ENCODE measurements around the gene ZNF593OS. TPM values are rescaled to one million over a fixed set of nuclear protein-coding genes. Genes with fewer than 3 reads are reported as not detected.

Gene ZNF593OS
- total and polyA plus RNA-seq, 10 donors = 0.26 to 0.43 (median 0.26) TPM; not detected in 7

DNA sequence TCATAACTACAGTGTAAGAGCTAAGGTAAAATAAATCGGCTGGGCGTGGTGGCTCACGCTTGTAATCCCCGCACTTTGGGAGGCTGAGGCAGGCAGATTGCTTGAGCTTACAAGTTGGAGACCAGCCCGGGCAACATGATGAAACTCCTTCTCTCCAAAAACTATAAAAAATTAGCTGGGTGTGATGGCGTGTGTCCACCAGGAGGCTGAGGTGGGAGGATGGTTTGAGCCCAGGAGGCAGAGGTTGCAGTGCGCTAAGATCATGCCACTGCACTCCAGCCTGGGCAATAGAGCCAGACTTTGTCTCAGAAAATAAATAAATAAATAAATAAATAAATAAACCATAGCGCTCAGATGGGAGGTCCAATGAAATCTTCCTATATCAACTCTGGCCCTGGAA lies 29.5 kb downstream of the ZNF593OS start:
- Histone ChIP-seq H3K4me3 (no peak overlapping the region), H3K9me3 (no peaks in the 10 kb centered on the region), H3K4me1 (peaks cover 2 to 21% (median 6%) of the 10 kb centered on the region in 6 donors), H3K36me3 (no peaks in the 10 kb centered on the region), H3K27ac (no peak overlapping the region), H3K27me3 (replicated peaks in 1 of 7) (peaks cover 0 to 4% (median 0%) of the 10 kb centered on the region in 7 donors)
- 86 to 93% (median 88%) methylated on average over 8 of the region's 8 CpGs for WGBS, 5 donors
- DNase-seq = no peak
- intact Hi-C loops (cut with DNase I; ENCODE audit: low total_unique reads) = loop anchor here (10.0 kb wide), 1 partner anchor 107 kb away; no protein-coding TSS in a partner anchor
- TF ChIP-seq POLR2AphosphoS5 (IDR thresholded peaks at IDR 0.05) (no peak), POLR2A (IDR thresholded peaks at IDR 0.05) (no peak)
- TF ChIP-seq, protein P1, sequence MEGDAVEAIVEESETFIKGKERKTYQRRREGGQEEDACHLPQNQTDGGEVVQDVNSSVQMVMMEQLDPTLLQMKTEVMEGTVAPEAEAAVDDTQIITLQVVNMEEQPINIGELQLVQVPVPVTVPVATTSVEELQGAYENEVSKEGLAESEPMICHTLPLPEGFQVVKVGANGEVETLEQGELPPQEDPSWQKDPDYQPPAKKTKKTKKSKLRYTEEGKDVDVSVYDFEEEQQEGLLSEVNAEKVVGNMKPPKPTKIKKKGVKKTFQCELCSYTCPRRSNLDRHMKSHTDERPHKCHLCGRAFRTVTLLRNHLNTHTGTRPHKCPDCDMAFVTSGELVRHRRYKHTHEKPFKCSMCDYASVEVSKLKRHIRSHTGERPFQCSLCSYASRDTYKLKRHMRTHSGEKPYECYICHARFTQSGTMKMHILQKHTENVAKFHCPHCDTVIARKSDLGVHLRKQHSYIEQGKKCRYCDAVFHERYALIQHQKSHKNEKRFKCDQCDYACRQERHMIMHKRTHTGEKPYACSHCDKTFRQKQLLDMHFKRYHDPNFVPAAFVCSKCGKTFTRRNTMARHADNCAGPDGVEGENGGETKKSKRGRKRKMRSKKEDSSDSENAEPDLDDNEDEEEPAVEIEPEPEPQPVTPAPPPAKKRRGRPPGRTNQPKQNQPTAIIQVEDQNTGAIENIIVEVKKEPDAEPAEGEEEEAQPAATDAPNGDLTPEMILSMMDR (IDR thresholded peaks at IDR 0.05 in 8 of 11, conservative IDR thresholded peaks at IDR 0.05 in 3 of 11) = no peak

DNA sequence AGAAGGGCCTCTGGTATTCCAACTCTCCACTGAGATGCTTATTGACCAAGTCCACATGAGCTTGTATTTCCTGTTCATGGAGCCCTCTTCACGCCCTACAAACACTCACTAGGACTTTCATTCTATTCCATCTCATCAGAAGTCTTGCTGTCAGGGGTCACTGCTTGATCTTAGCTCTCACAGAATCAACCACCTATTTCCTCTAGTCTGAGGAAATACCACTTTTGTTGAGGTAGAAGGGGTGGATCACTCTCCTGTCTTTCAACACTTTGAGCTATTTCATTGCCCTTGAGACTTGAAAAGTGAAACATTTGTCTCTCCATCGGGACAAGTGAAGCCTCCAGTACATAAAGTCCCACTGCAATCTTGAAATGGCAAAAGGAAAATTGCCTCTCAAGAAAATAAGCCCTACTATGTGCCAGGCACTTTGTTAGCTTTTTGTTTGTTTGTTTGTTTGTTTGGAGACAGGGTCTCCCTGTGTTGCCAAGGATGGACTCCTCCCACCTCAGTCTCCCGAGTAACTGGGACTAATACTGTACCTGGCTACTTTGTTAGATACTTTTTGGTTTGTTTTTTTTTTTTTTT lies 32.6 kb downstream of the ZNF593OS start:
- DNase-seq = no peak

DNA sequence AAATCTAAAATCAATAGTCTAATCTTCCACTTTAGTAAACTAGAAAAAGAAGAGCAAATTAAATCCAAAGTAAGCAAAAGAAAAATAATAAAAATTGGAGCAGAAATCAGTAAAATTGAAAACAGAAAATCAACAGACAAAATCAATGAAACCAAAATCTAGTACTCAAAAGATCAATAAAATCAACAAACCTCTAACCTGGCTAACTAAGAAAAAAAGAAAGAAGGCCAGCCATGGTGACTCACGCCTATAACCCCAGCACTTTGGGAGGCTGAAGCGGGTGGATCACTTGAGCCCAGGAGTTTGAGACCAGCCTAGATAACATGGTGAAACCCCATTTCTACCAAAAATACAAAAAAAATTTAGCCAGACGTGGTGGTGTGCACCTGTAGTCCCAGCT lies 37.2 kb downstream of the ZNF593OS start:
- Histone ChIP-seq H3K27me3 (replicated peaks in 1 of 7) (no peaks in the 10 kb centered on the region), H3K4me3 (no peak overlapping the region), H3K9me3 (peaks cover 0 to 10% (median 0%) of the 10 kb centered on the region in 8 donors), H3K36me3 (no peaks in the 10 kb centered on the region), H3K4me1 (peaks cover 0 to 6% (median 0%) of the 10 kb centered on the region in 6 donors), H3K27ac (no peak overlapping the region)
- WGBS, 5 donors = 90 to 100% (median 93%) methylated on average over 3 of the region's 3 CpGs
- intact Hi-C loops (cut with DNase I; ENCODE audit: low total_unique reads) = no loop called here
- no peak for DNase-seq
- TF ChIP-seq, protein P1 (IDR thresholded peaks at IDR 0.05 in 8 of 11, conservative IDR thresholded peaks at IDR 0.05 in 3 of 11) = no peak

More for the DNA sequence above, 32.6 kb downstream of the ZNF593OS start:
- no peak for TF ChIP-seq POLR2AphosphoS5 (IDR thresholded peaks at IDR 0.05)
- Histone ChIP-seq H3K4me3 (no peak overlapping the region), H3K27ac (no peak overlapping the region), H3K9me3 (peaks cover 0 to 10% (median 0%) of the 10 kb centered on the region in 8 donors), H3K4me1 (peaks cover 0 to 12% (median 0%) of the 10 kb centered on the region in 6 donors), H3K36me3 (no peaks in the 10 kb centered on the region), H3K27me3 (replicated peaks in 1 of 7) (no peaks in the 10 kb centered on the region)
- WGBS, 5 donors = 53 to 65% (median 61%) methylated on average over 3 of the region's 3 CpGs
- intact Hi-C loops (cut with DNase I; ENCODE audit: low total_unique reads) = no loop called here

DNA sequence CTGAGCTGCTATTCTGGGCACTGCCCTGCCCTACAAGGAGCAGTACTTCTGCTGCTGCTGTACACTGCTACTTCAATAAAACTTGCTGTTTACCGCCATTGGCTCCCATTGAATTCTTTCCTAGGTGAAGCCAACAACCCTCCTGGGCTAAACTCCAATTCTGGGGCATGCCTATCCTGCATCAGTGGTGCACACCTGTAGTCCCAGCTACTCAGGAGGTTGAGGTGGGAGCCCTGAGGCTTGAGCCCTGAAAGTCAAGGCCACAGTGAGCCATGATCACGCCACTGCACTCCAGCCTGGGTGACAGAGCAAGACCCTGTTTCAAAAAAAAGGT lies 38.8 kb downstream of the ZNF593OS start:
- 94 to 100% (median 95%) methylated on average over 2 of the region's 2 CpGs for WGBS, 5 donors
- Histone ChIP-seq H3K27ac (no peak overlapping the region), H3K4me1 (peaks cover 0 to 8% (median 2%) of the 10 kb centered on the region in 6 donors), H3K36me3 (no peaks in the 10 kb centered on the region), H3K27me3 (replicated peaks in 1 of 7) (no peaks in the 10 kb centered on the region), H3K4me3 (no peak overlapping the region), H3K9me3 (peaks cover 0 to 10% (median 0%) of the 10 kb centered on the region in 8 donors)
- no peak for DNase-seq
- no peak for TF ChIP-seq POLR2A (IDR thresholded peaks at IDR 0.05)
- TF ChIP-seq, protein P1 (IDR thresholded peaks at IDR 0.05 in 8 of 11, conservative IDR thresholded peaks at IDR 0.05 in 3 of 11) = no peak
- no peak for TF ChIP-seq POLR2AphosphoS5 (IDR thresholded peaks at IDR 0.05)
- intact Hi-C loops (cut with DNase I; ENCODE audit: low total_unique reads) = no loop called here

Measured in spleen (tissue), 11 donors.